Hepatocyte (in vitro differentiated cells): ENCODE results near the gene ETDC.

Experiments used
- EZH2 ChIP-seq: fragments of 200-600 bp; sonication (generic); IDR thresholded peaks from 2 replicates; pipeline ENCODE4 v1.6.1; 2016; ENCODE audit warnings: antibody characterized with exemption, mild to moderate bottlenecking, borderline replicate concordance
- TF ChIP-seq, protein P1 (sequence below): fragments of 200-600 bp; sonication (generic); IDR thresholded peaks from 2 replicates; pipeline ENCODE4 v1.5.1; 2016; ENCODE audit warnings: antibody characterized with exemption, mild to moderate bottlenecking; ENCODE audit not compliant: poor library complexity

- no peak for TF ChIP-seq EZH2
- TF ChIP-seq, protein P1, sequence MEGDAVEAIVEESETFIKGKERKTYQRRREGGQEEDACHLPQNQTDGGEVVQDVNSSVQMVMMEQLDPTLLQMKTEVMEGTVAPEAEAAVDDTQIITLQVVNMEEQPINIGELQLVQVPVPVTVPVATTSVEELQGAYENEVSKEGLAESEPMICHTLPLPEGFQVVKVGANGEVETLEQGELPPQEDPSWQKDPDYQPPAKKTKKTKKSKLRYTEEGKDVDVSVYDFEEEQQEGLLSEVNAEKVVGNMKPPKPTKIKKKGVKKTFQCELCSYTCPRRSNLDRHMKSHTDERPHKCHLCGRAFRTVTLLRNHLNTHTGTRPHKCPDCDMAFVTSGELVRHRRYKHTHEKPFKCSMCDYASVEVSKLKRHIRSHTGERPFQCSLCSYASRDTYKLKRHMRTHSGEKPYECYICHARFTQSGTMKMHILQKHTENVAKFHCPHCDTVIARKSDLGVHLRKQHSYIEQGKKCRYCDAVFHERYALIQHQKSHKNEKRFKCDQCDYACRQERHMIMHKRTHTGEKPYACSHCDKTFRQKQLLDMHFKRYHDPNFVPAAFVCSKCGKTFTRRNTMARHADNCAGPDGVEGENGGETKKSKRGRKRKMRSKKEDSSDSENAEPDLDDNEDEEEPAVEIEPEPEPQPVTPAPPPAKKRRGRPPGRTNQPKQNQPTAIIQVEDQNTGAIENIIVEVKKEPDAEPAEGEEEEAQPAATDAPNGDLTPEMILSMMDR, result no peak
Observed at GRCh38 chrX:135345107-135345589, 35.9 kb downstream of the ETDC start.
